NCI-H510A treated with DMSO at 0.1 percent for 48 hours (cell line): Measurements from ENCODE around the gene HOOK1.

Experiments
- DNase-seq: peaks from one replicate; lab custom pipeline; 2025; lab: John Stamatoyannopoulos, UW

Gene HOOK1

DNA sequence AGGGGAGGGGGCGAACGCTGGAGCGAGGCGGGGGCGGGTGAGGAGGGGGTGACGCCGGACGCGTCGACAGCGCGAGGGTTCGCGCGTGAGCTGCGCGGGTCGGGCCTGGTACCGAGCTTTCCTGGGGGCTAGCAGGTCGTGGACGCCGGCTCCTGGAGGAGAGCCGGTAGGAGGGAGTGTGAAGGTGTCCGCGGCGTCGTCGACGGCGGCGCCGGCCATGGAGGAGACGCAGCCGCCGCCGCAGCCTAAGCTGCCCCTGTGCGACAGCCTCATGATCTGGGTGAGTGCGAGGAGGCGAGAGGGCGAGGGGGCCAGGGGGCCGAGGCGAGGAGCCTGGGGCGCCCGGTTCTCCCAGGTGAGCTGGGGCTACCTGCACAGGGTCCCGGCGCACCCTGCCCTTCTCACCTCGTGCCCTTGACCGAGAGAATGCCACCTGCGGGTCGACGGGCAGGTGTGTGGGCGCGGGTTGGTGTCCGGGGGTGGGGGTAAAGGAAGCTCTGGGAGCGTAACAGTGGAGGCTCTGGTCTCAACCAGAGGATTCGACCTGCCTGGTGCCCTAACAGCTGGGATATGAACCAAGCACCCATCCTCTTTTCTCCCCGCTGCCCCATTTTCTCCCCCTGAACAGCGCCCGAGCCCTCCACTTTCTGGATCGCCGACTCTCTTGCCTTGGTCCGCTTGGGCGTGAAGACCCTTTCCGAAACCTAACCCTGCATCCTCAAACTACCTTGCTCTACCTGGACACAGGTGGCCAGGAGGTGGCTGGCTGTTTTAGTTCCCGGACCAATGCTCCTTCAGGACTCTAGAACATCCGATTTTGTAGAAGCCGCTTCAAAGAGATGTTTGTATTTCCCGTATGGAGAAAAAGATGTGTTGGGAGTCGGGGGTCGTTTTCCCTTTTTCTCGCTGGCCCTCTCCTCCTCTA lies at the start of gene HOOK1:
HOOK1 (plus strand) TSS at position 49 of the 925 bp plus-strand sequence; CDS start at position 218, 169 bp downstream.
- DNase-seq, result peak; percentile 94

- DNase-seq, result peak; percentile 87
Measured at GRCh38 chr1:59765011-59765730, 49.6 kb upstream of the HOOK1 start.

DNA sequence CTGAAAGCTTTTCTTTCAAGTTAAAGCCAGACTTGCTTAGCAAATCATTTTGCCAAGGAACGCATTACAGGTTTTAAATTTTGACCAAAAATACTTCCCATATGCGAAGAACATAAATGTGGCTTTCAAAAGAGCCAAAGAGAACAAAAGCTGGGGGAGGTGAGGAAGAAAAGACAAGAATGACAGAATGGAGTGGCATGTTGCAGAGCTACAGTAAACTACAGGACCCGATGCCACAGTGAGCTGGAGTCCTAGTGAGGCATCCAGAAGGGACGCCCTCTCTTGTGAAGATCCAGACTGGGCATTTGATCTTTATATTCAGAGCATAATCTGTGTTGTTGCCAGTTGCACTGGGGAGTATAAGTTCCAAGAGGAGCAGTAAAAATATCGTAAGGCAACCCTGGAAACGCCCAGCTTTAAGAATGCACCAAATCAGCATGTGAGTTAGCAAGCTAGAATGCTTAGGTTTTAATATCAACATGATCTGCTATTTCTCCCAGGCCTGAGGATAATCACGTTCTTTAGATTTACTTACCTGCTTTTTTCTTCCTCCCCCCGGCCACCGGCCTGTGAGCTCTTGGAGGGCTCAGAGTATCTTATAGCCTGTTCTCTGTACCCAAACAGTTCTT lies 48.4 kb upstream of the HOOK1 start:
- DNase-seq, result peak; percentile 25

DNA sequence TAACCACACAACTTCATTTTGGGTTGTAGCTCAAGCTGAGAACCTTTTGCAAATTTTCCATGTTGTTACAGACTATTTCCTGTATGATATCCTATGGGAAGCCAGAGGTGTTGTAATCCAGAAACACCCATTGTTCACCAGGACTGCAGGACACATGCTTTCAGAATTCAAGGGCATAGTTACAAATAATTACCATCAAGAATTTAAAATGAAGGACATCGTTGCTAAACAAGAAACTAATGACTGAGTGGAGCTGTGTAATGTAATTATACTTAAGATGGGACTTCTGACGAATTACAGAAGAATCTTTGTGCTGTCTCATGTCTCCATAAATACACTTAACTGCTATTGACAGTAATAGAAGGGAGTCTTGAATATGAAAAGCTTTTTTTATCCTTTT lies 47.6 kb upstream of the HOOK1 start:
- peak; percentile 26 for DNase-seq

- peak; percentile 91 for DNase-seq
Measured at GRCh38 chr1:59768792-59769735, 45.7 kb upstream of the HOOK1 start.

DNA sequence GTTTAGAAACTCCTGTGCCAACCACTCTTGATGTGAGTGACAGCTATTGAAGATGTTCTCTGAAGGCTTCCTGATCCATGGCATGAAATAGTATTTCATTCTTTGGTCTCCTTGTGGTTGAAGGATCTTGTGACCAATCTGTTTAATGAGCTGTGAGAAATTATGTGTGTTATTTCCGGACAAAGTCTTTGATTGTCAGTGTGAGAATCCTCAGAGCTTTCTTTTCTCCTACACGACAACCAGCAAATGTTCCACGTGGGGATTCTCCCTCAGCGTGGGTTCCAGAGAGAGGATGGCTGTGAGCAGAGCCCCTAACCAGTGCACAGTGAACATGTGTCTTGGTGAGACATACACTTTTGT lies 45.0 kb upstream of the HOOK1 start:
- DNase-seq, result peak; percentile 49

- no peak for DNase-seq
Measured at GRCh38 chr1:59771361-59771760, 43.4 kb upstream of the HOOK1 start.

GRCh38 chr1:59775480-59775879 lies 39.3 kb upstream of the HOOK1 start:
- DNase-seq, result no peak

- no peak for DNase-seq
Measured at GRCh38 chr1:59776960-59777852, 37.5 kb upstream of the HOOK1 start.

- DNase-seq, result no peak
Measured at GRCh38 chr1:59779949-59780348, 34.8 kb upstream of the HOOK1 start.

- DNase-seq, result no peak
Measured at GRCh38 chr1:59788825-59789224, 25.9 kb upstream of the HOOK1 start.

DNA sequence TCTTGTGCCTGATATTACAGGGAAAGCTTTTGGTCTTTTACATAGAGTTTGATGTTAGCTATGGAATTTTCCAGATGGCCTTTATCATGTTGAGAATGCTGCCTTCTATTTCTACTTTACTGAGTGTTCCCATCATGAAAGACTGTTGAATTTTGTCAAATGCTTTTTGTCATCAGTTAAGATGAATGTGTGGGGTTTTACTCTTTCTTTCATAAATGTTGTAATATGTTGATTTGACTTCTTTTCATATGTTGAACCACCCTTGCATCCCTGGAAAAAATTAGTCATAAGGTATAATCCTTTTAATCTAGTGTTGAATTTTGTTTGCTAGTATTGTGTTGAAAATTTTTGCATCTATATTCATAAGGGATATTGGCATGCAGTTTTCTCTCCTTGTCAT lies 16.1 kb upstream of the HOOK1 start:
- no peak for DNase-seq

DNA sequence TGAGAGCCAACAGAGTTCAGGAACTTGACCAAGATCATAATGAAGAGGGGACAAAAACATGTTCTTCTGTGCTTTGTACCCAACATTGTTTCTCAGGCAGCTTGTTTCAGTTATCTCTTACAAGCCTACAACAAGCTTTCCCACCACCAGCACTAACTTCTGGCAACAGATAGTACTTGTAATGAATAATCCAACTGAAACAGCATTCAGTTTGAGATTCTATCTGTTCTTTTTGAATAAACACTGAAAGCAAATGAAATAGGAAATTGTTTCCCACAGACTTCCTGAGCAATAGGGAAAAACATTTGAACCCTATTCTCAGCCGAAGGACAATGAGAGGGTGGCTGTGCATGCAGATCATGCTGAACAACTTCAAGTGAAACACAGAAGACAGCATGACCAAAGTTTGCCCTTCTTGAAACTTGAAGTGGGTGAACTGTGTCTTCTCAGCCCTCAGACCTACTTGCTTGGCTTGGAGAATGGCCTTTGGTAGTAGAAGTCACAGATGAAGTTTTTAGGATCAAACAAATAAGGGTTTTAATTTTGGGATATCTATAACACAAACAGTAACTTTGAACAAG lies 11.2 kb upstream of the HOOK1 start:
- no peak for DNase-seq

DNA sequence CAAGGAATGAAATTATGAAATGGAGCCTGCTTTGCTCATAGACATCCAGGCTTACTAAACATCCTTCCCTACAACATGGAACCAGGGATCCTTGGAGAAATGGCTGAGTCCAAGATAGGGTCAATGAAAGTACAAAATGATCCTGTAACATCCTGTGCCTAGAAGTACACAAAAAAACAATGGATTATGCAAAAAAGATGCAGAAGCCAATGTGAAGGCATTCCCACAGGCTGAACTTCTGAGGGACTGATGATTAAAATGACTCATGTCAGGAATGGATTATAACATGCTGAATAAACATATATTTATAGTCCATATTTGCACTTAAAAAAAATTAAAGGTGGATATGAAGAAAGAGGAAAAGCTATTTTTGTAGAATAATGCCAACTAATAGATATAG lies 10.4 kb upstream of the HOOK1 start:
- DNase-seq, result no peak

DNA sequence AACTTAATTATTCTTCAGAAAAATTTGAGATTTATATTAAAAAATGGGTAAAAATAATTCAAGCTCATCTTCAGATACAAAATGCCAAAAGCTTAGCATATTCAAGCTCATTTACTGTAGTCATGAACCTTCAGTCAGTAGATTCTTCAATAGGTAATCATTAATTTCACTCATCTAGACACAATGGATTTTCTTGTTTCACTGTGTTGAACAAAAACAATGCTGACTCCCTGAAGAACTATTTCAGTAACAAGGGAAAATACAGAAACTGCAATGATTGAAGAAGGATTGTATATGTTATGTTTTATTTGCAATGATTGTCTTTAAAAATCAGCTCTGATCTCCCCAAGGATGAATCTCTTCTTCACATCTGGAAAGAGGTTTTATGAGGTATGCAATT lies 9.2 kb upstream of the HOOK1 start:
- no peak for DNase-seq

DNA sequence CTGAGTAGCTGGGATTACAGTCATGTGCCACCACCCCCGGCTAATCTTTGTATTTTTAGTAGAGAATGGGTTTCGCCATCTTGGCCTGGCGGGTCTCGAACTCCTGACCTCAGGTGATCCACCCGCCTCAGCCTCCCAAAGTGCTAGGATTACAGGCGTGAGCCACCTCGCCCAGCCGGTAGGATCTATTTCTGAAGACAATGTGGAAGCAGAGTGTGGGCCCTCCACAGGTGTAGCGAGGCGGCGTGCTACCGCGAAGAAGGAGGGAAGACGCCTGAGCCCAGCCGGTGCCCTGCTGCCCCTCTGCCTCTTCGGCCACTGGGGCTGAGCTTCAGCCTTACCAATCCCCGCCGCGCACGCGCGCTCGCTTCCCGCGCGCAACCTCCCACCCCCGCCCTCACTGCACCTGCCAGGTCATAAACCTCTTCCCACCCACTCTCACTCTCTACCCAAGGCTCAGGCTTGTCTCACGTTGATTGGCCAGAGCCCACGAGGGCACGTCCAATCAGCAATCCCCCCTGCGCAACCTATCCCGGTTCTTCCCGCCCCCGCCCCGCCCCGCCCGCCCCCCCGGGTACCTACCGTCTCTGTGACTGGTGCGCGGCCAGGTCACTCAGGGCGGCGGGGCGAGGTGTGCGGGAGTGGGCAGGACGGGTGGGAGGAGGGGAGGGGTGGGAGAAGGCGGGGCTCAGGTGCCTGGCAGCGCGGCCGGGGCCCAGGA lies 409 bp upstream of the HOOK1 start:
- peak; percentile 96 for DNase-seq

- DNase-seq, result peak; percentile 36
Measured at GRCh38 chr1:59815892-59816291, 1.1 kb downstream of the HOOK1 start.

GRCh38 chr1:59816318-59816878 lies 1.6 kb downstream of the HOOK1 start:
- DNase-seq, result no peak
